AG20443 (cell line): ENCODE data around the gene GMDS.

Experiments
- DNase-seq: peaks from one replicate; pipeline ENCODE4 v3.0.0; 2012; ENCODE audit warnings: low spot score, mixed read lengths

GMDS gene

DNA sequence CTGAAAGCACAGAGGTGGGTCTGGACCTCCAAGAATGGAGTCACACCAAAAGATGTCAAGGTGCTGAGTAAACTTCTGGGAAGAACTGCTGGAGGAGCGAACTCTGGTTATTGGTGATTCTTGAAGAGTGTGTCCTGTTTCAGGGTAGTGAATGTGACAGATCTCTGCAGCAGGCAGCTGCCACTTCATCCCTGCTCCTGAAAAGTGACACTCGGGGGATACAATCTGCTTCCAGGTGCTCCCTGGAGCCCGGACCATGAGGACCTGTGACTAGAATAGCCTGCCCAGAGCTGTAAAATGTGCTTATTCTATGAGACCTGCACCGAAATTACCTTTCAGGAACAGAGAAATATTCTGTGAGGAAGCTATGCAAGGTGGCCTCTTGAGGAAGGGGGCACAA, 444.6 kb downstream of the GMDS start:
- DNase-seq: no peak

DNA sequence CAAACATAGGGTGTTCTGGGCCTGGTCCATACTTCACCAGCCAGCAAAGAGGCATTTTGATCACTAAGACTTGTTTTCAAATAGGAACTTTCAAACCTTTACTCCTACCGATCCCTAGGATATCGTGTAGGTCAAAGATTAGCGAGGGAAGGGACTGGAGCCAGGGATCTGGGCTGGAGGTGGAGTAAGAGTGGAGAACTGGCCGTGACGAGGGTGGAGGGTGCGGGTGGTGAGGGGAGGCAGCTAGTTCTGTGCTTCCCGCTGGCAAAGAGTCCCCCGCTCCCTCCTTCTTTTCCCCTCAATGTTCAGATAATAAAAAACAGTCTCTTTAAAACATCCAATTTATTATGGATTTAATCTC, 446.5 kb downstream of the GMDS start:
- DNase-seq: no peak

DNA sequence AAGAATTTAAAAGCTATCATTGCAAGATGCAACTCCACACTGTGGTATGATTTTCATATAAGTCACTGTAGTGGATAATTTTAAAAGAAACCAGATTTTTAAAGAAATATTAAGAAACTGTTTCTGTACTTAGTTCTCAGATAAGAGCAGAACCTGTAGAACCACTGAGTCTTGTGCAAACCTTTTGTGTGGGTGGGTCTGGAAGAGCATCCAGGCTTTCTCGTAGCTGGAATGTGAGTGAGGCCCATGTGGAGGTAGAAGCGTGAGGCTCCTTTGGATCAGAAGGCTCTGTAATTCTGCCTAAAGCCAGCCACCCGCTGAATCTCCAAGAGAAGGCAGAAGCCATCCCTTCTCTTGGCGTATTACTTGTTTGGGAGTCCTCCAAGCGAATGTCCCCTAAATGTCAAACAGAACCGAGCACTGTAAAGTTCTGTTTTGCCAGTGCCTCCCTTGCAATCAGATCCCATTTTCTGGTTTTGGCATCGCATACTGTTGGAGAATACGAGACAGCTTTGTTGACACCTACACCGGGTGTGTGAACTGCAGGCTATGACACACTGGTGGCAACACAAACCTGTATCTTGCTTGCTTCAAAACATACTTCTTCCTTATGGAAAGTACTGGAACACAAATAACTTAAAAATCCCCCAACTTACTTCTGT, 447.0 kb downstream of the GMDS start:
- no peak for DNase-seq

DNA sequence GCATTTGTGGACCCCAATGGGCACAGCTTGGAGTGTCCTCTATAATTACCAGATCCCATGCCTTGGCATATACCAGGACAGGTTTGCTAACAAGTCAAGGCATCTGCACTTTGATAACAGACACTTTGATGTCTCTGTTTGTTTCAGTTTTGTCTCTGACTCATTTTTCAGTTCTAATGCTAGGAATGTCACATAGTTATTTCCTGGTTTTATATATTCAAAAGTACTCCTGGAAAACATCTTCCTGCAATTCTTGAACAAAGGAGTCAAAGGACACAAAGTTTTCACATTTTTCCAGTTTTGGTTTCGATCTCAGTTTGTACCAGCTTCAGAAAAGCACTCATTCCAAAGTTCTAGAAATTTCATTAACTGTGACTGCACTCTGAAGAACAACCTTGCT, 447.6 kb downstream of the GMDS start:
- no peak for DNase-seq

DNA sequence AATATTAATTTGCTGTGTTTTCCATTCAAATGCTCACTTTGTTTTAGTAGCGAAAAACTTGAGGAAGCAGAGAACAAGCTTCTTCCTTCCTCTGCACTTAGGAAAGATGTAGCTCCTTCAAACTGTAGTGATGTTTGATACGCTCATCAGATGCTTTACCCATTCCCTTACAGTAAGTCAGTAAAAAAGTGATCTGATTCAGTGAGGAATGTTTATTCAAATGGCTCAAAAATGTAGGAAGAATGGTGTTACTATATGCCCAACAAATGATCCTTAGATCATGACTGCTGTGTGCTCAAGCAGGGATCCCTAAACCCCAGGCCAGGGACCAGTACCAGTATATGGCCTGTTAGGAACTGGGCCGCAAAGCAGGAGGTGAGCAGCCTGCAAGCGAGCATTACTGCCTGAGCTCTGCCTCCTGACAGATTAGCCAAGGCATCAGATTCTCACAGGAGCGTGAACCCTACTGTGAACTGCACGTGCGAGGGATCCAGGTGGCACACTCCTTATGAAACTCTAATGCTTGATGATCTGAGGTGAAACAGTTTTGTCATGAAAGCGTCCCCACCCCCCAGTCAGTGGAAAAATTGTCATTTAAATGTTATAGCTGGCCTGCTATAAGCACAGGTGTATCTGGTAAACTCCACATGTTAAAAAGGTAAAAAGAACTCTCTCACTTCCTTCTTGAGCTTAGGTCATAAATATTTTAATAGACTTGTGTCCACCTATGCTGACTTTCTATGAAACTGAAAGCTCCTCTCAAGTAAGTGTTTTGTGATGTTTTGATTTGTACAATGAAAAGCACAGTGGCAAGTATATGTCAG, 448.5 kb downstream of the GMDS start:
- no peak for DNase-seq

DNA sequence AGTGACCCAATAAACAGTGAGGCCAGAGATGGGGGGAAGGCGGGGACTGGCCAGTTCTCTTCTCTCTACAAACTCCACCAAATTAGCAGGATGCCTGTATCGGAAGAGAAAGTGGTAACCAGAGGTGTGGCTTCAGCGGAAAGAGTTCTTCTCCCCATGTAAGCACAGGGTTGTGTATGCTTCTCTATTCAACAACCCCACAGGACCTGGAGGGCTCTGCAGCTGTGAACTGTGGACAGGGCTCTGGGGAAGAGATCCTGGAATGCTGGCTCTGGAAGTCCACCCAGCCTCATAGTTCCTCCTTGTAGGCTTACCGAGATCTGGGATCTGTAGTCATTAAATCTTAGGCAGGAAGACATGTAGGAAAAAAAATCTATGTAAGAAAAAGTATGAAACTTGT, 449.5 kb downstream of the GMDS start:
- DNase-seq: no peak

DNA sequence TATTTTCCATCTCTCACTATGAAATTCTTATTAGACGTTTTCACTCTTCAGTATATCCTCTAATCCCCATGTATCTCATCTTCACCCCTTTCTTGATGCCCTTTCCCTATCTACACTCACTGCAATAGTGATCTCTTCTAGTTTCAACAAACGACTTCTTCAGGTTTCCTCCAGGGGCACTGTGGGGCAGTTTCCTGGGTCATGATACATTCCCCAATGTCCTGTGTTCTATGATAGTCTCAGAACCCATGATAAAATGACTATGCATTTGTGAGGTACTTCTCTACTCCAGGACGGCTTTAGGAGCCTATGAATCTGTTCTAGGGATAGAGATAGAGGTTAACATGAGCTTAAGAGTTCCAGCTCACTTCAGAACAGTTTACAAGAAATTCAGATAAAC, 452.4 kb downstream of the GMDS start:
- peak; percentile 34 for DNase-seq

DNA sequence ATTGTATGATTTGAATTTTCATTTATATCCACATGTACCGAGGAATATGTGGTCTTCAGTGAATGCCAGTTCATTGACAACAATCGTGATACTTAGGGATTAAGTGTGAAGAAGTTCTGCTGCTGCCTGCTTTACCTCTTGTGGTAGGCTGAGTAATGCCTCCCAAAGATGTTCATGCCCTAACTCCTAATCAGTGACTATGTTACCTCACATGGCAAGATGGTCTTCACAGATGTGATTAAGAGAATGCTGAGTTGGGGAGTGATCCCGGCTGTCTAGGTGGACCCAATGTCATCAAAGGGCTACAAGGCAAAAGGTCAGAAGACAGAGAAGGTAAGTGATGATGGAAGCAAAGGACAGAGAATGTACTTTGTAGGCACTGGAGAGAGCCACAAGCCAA, 454.7 kb downstream of the GMDS start:
- DNase-seq: no peak

DNA sequence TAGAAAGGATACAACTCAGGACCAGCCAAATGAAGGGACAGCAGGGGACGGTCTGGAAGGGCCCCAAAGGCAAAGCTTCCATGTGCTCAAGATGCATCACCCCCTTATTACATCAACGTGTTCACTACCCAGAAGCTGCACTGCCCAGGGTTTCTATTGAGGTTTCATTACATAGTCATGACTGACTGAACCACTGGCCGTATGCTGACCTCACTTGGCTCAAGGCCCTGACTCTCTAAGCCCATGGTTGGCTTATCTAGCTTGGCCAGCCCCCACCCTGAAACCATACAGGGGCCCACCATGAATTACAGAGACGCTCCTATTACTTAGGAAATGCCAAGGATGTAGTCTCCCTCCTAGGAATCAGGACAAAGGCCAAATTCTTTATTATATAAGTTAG, 456.3 kb downstream of the GMDS start:
- DNase-seq: peak; percentile 21

DNA sequence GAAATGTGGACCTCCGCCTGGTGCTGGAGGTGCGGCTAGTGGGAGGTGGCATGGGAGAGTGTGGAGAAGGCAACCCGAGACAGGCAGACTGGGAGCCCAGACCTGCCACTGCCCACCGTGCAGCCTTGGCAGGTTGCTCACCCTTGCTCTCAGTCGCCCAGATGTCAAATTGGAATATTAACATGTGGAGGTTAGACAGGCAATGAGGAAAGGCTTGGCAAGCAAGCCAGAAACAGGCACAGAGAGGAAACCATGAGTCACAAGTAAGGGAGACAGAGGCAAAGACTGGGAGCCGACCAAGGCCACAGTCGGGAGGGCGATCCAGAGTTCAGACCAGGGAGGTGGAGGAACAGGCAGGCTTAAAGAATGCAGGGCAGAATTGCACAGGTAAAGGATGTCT, 457.5 kb downstream of the GMDS start:
- peak; percentile 85 for DNase-seq

DNA sequence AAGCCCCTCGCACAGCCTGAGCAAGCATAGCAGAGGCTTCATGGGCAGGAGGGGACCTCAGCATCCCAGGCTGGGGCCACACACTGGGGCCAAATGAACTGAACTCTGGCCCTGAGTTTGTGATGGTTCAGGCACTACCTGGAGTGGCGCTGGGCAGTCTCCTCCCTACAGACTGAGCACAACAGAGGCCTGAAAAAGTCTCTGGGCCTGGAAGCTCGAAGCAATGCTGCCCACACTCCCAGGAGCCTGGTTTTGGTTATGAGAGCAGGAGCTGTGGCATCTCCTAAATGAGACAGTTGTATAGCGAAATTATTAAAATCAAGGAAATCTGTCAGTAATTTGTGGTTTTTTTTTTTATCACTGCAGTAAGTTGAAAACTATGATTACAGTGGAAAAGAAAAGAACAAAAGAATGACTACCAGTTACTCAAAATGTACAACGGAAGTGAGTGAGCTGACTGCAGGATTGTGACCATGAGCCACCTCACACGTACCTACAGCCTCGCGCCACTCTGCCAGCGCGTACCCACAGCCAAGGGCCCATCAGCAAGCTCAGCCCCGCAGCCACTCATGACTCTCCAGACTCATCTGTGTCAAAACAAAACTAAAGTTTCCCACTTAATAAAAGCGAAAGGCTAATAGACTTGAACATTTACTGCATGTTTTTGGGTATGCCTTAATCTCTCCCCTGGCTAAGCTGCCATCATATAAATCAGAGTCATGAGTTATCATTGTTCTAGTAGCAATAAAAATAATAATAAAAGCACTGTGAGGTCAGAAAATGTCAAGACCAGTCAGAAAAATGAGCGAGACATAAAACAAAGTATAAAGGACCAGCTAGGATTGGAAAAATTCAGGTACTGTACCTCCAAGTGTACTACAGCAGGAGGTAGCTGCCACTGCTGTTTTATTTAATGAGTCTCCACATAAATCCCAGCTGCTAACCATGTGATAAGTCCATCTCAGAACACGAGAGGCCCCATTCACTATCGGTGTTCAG, 458.7 kb downstream of the GMDS start:
- DNase-seq: no peak

DNA sequence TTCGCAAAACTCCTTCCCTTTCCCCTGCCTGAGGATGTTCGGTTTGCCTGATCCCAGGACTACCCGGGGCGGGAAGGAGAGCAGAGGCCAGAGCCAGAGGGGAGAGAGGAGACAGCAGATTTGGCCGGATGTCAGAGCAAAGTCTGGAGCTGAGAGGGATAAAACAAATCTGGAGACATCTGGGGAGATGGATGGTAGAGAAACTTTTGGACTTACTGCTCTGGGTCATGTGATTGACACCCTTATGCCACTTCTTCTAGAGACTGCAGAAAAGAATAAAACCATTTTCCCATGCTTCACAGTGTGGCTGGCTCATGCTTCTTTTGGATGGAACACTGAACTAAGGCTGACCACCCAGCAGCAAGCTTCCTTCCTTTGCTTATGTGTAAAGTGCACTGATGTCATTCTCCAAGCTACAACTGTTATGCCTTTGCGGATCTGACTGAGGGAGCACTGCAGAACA, 461.0 kb downstream of the GMDS start:
- no peak for DNase-seq

DNA sequence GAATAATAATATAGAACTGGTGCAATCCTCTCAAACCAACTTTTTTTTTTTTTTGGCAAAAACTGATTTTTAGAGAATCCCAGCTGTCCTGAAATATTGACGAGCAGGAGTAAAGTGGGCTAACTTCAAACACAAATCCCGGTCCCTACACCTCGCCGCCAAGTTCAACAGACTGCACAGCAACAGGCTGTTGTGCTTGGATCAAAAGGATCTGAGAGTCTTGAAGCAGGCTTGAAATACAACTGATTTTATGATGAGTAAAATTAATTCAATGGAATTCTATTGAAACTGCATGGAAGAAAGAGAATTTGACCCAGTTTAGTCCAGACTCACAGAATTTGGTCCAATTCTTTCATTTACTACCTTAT, 463.6 kb downstream of the GMDS start:
- DNase-seq: no peak

DNA sequence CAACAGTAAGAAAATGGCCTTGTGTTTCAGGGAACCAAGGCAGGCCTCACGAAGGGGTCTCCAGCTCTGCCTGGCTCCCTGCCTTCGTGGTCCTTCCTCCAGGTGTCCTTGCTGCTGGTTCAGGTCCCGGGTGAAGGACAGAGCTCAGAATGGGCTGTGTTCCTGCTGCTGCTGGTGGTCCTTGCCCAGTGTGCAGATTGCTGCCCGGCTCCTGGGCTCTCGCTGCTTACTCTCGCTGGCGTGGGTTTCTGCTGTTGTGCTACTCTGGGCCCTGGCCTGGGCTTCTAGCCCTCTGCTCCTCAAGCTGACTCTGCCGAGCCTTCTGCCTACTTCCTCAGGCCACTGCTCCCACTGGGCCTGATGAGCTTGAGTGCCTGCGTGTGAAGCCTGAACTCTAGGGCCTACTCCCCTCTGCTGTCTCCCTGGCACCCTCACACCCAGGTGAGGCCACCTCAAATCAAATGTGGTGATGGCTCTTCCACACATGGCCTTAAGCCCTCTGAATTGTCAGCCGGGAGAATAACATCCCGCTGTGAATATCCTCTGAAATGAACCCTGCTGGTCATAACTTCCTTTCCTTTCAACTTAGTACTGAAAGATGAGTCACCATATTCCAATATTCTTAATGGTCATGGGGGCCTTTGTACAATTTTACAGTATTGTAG, 464.1 kb downstream of the GMDS start:
- no peak for DNase-seq

DNA sequence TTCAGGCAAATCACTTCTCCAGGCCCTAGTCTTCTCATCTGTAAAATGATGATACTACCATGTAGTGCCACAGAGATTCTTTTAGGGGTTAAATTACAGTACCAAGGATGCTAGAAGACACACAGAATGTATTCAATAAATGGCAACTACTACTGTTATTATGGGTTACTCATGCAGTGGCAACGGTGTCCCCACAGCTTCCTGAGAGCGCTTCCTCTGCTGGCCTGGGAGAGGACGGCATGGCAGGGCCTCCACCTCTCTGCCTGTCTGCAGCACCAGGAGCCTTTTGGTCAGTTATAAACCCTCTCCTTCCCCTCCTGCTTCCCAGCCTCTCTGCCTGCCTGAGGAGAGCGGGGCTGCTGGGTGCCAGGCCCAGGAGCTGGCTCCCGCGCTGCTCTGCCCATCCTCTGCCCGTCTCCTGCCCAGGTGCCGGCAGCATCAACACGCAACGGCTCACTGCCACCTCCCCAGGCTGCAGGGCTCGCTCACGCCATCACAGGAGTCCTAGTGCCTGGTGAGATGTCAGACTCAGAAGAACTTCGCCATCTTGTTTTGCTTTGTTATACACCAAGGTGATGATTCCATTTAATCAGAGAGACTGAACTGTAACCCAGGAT, 465.0 kb downstream of the GMDS start:
- no peak for DNase-seq

DNA sequence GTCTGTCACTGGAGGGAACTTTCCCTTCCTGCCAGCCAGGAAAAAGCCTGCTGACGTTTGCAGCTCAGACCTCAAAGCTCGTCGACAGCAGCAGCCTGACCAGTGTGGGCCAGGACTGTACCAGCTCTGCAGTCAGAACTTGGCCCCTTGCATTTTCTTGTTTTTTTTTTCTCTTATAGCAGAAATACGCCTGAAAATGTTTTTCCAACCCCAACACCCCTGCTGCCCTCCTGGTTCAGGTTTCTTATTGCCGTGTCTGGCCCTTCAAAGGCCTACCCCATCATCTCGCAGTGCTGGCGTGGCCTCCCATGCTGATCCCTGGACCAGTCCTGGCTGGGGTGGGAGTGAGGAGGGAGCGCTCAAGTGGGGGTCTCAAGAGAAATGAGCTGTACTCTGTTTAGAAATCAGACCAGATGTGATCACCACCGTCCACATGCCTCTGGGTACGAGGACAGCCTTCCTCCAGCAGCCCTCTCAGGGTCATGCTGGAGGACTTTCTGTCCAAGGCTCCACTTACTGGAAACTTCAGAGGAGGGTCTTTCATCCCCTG, 466.6 kb downstream of the GMDS start:
- DNase-seq: no peak

DNA sequence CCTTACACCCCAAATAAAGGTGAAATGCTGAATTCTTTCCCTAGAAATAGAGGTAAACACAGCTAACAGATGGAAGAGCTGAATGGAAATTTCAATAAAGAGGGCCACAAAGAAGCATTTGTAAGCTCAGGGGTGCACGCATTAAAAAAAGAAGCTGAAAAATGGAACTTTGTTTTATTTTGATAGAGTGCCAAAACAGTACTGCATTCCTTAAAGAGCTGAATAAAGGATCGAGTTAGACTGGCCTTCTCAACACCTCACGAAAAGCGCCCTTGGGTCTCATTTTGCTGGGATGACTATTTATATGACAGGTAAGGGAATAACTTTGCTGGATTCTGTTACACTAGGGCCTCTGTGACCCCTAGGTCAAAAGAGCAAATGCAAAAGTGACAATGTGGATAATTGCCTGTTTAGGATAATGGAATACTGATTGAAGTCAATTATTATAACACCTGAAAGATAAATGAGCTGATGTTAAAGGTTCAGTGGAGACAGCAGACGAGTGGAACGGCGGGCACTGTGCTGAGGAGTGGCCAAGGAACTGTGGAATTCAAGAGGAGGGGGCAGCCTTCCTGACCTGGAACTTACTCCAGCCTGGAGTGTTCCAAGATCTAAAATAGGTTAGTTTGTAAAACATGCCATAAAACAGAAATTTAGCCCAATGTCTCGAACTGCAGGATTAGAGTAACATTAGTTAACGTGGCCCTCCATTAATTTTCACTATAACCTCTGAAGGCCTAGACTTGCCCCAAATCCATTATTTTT, 467.3 kb downstream of the GMDS start:
- no peak for DNase-seq

DNA sequence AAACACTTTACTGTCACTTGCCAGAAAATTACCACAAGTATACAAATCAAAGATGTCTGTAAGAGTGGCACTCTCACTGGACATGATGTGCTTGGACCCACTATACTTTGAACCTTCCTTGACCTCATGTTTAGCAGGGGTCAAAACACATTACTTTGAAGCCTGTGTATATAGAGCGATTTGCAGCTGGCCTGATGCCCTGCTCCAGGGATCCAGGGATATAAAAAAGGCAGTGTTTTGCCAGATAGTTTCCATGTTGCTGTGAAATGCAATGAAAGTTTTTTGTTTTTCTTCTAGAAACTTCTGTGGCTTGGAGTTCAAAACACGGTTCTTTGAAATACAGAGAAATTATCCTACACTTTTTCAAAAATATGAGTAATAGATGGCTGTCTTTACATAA, 470.0 kb downstream of the GMDS start:
- DNase-seq: no peak

DNA sequence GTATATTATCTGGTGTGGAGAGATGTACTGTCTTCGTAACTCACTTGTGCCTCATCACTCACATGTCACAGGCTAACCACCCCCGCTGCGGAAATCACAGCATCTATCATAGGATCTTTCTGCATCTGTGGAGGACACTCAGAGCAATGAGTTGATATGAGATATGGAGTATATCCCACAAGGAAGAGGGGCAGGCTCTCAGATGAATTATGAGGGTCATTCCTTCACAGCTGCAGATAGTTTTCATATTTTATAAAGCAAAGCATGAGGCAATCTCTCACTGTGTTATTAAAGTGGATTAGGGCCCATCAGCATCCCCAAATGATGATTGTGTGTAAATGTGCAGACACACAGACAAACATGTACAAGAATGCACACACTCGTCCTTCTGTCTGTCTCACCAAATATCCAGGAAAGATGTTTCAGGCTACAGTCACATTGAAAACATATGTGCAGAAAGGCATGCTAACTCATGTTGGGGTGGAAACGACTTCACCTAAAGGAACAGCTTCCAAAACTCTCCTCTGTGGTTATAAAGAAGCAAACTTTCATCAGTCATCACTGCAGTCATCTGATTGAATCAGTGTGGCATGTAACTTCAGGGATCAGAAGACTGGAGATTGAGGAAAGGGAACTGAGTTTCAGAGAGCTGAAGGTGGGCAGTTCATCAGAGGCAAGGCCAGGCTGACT, 471.0 kb downstream of the GMDS start:
- no peak for DNase-seq

DNA sequence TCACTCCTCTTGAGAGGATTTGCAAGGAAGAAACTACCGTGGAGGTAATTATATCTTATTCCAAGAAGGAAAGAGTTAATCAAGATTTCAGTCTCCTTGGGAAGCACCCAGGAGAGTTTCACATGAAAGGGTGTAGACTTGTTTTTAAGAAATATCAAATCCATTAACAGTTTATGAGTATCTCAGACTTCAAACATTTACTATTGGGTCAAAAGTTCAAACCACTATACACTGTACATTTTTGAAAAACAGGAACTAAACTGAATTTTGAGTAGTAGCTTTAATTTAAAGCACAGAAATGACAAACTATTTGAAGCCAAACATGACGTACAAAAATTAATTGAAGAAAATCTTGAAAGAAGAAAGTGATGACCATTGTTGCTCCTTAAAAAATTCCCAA, 471.7 kb downstream of the GMDS start:
- no peak for DNase-seq
